ENCODE results near the gene MRPL21.
"Not testable (repeated sequence)": the region's sequence is repeated elsewhere in the genome, so short reads cannot be mapped to it uniquely, and the experiment has no call there.

MRPL21 gene

DNA sequence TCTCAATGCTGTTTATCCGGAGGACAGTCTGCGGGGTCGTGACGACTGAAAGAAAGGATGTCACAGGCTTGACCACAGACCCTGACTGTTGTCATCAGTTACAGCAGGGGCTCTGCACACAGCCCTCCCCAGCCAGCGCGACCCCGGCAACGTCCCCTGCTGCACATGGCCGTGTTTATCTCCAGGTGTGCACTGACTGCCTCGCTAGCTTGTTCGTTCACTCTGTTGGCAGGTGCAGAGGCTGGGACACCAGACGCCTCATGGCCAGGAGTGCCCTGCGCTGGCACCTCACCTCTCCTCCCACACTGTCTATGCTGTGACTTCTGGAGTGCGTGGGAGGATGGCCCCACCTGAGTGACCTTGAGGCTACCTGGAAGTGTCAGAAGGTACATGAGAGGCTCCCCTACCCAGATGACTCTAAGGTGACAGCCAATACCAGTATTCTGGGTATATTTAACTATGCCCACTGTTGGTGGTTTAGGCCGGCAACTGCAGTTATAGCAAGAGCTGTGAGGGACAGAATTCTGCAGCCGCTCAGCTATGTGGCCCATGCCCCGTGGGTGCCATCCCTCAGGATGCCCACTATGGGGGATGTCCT is 12.2 kb downstream of the MRPL21 start:
- no peak for DNase-seq
- no peak overlapping the region for H3K23ac ChIP-seq (ENCODE audit: low read length in 2 of 2)
- H3K4ac ChIP-seq (ENCODE audit: low read depth in 1 of 2, low read length in 2 of 2), result no peak overlapping the region

GRCh38 chr11:68890490-68891231 is 13.0 kb downstream of the MRPL21 start:
- 84% methylated on average over 17 of the region's 17 CpGs for WGBS
- H3K79me1 ChIP-seq (replicated peaks; ENCODE audit: low read length, poor library complexity, severe bottlenecking), result peaks cover 7% of the 10 kb centered on the region
- no peak for DNase-seq
- no peak overlapping the region for H2BK120ac ChIP-seq (ENCODE audit: low read depth, low read length)
- H3K4ac ChIP-seq (ENCODE audit: low read depth in 1 of 2, low read length in 2 of 2), result no peak overlapping the region
- no peak overlapping the region for H3K4me2 ChIP-seq (ENCODE audit: low read length, poor library complexity, severe bottlenecking)
- H3K27me3 ChIP-seq (ENCODE audit: control insufficient read depth in 1 of 2, insufficient read depth in 1 of 2, low read length in 2 of 2), result no peaks in the 10 kb centered on the region
- H3K27ac ChIP-seq (ENCODE audit: low read length, poor library complexity, severe bottlenecking), result peak overlapping the region; percentile 43
- no peak overlapping the region for H3K23ac ChIP-seq (ENCODE audit: low read length in 2 of 2)
- H3K4me3 ChIP-seq (ENCODE audit: insufficient read depth in 1 of 2, low read depth in 1 of 2, low read length in 2 of 2), result peak overlapping the region in 1 of 2 experiments; percentile 43
- no peak overlapping the region for H3K14ac ChIP-seq (ENCODE audit: low read length in 2 of 2)
- H2BK12ac ChIP-seq (ENCODE audit: low read length in 2 of 2), result no peak overlapping the region
- peak overlapping the region; percentile 64 for H3K9ac ChIP-seq (ENCODE audit: low read length)
- H4K8ac ChIP-seq (ENCODE audit: low read length), result no peak overlapping the region
- no peak overlapping the region for H2BK5ac ChIP-seq (ENCODE audit: low read depth, low read length, poor library complexity, severe bottlenecking)
- H3K18ac ChIP-seq (ENCODE audit: low read depth in 1 of 2, low read length in 2 of 2), result no peak overlapping the region
- H3K9me3 ChIP-seq (ENCODE audit: control insufficient read depth, low read length), result no peaks in the 10 kb centered on the region
- peaks cover 19% of the 10 kb centered on the region for H3K4me1 ChIP-seq (ENCODE audit: control insufficient read depth, insufficient read depth, low read depth, low read length)
- no peak overlapping the region for H2BK15ac ChIP-seq (ENCODE audit: low read depth, poor library complexity, severe bottlenecking)
- no peak overlapping the region for H2AFZ ChIP-seq (ENCODE audit: low read depth, low read length)
- peaks cover 32 to 39% of the 10 kb centered on the region in 2 experiments for H3K36me3 ChIP-seq (ENCODE audit: control insufficient read depth in 1 of 2, insufficient read depth in 2 of 2, low read depth in 1 of 2, low read length in 2 of 2)
- H2AK5ac ChIP-seq (ENCODE audit: low read length, severe bottlenecking), result peak overlapping the region; percentile 52
- H4K91ac ChIP-seq (ENCODE audit: low read length), result no peak overlapping the region

More for the DNA sequence above, 12.2 kb downstream of the MRPL21 start:
- Histone ChIP-seq H2BK120ac (ENCODE audit: low read depth, low read length) (no peak overlapping the region), H3K18ac (ENCODE audit: low read depth in 1 of 2, low read length in 2 of 2) (no peak overlapping the region), H3K36me3 (ENCODE audit: control insufficient read depth in 1 of 2, insufficient read depth in 2 of 2, low read depth in 1 of 2, low read length in 2 of 2) (peaks cover 39 to 47% of the 10 kb centered on the region in 2 experiments), H3K9me3 (ENCODE audit: control insufficient read depth, low read length) (no peaks in the 10 kb centered on the region), H3K27ac (ENCODE audit: low read length, poor library complexity, severe bottlenecking) (peak overlapping the region; percentile 11), H2BK5ac (ENCODE audit: low read depth, low read length, poor library complexity, severe bottlenecking) (no peak overlapping the region), H3K4me2 (ENCODE audit: low read length, poor library complexity, severe bottlenecking) (peak overlapping the region; percentile 0), H2BK15ac (ENCODE audit: low read depth, poor library complexity, severe bottlenecking) (no peak overlapping the region), H3K4me3 (ENCODE audit: insufficient read depth in 1 of 2, low read depth in 1 of 2, low read length in 2 of 2) (peak overlapping the region in 1 of 2 experiments; percentile 43), H3K9ac (ENCODE audit: low read length) (peak overlapping the region; percentile 64), H2AFZ (ENCODE audit: low read depth, low read length) (no peak overlapping the region), H4K8ac (ENCODE audit: low read length) (no peak overlapping the region), H4K91ac (ENCODE audit: low read length) (no peak overlapping the region), H3K79me1 (replicated peaks; ENCODE audit: low read length, poor library complexity, severe bottlenecking) (peaks cover 10% of the 10 kb centered on the region), H2AK5ac (ENCODE audit: low read length, severe bottlenecking) (no peak overlapping the region), H2BK12ac (ENCODE audit: low read length in 2 of 2) (no peak overlapping the region), H3K27me3 (ENCODE audit: control insufficient read depth in 1 of 2, insufficient read depth in 1 of 2, low read length in 2 of 2) (no peaks in the 10 kb centered on the region), H3K14ac (ENCODE audit: low read length in 2 of 2) (no peak overlapping the region), H3K4me1 (ENCODE audit: control insufficient read depth, insufficient read depth, low read depth, low read length) (peaks cover 19% of the 10 kb centered on the region)
- WGBS, result 95% methylated on average over 17 of the region's 17 CpGs

- H3K79me1 ChIP-seq (replicated peaks; ENCODE audit: low read length, poor library complexity, severe bottlenecking), result peaks cover 5% of the 10 kb centered on the region
- H3K23ac ChIP-seq (ENCODE audit: low read length in 2 of 2), result no peak overlapping the region
- peaks cover 27 to 32% of the 10 kb centered on the region in 2 experiments for H3K36me3 ChIP-seq (ENCODE audit: control insufficient read depth in 1 of 2, insufficient read depth in 2 of 2, low read depth in 1 of 2, low read length in 2 of 2)
- H2BK120ac ChIP-seq (ENCODE audit: low read depth, low read length), result no peak overlapping the region
- H3K4me3 ChIP-seq (ENCODE audit: insufficient read depth in 1 of 2, low read depth in 1 of 2, low read length in 2 of 2), result peak overlapping the region in 1 of 2 experiments; percentile 38
- no peak overlapping the region for H3K4me2 ChIP-seq (ENCODE audit: low read length, poor library complexity, severe bottlenecking)
- H2BK5ac ChIP-seq (ENCODE audit: low read depth, low read length, poor library complexity, severe bottlenecking), result no peak overlapping the region
- DNase-seq, result peak; percentile 20
- H4K8ac ChIP-seq (ENCODE audit: low read length), result no peak overlapping the region
- no peak overlapping the region for H2BK12ac ChIP-seq (ENCODE audit: low read length in 2 of 2)
- peak overlapping the region; percentile 68 for H3K9ac ChIP-seq (ENCODE audit: low read length)
- peak overlapping the region; percentile 43 for H3K27ac ChIP-seq (ENCODE audit: low read length, poor library complexity, severe bottlenecking)
- no peak overlapping the region for H4K91ac ChIP-seq (ENCODE audit: low read length)
- no peak overlapping the region for H3K4ac ChIP-seq (ENCODE audit: low read depth in 1 of 2, low read length in 2 of 2)
- H3K14ac ChIP-seq (ENCODE audit: low read length in 2 of 2), result no peak overlapping the region
- H2AFZ ChIP-seq (ENCODE audit: low read depth, low read length), result no peak overlapping the region
- no peaks in the 10 kb centered on the region for H3K27me3 ChIP-seq (ENCODE audit: control insufficient read depth in 1 of 2, insufficient read depth in 1 of 2, low read length in 2 of 2)
- no peak overlapping the region for H2BK15ac ChIP-seq (ENCODE audit: low read depth, poor library complexity, severe bottlenecking)
- no peak overlapping the region for H3K18ac ChIP-seq (ENCODE audit: low read depth in 1 of 2, low read length in 2 of 2)
- 54% methylated on average over 17 of the region's 18 CpGs for WGBS
- no peaks in the 10 kb centered on the region for H3K9me3 ChIP-seq (ENCODE audit: control insufficient read depth, low read length)
- H3K4me1 ChIP-seq (ENCODE audit: control insufficient read depth, insufficient read depth, low read depth, low read length), result peaks cover 19% of the 10 kb centered on the region
- no peak overlapping the region for H2AK5ac ChIP-seq (ENCODE audit: low read length, severe bottlenecking)
Observed at GRCh38 chr11:68889948-68890446, 13.6 kb downstream of the MRPL21 start.

- H3K4me2 ChIP-seq (ENCODE audit: low read length, poor library complexity, severe bottlenecking); H2AFZ ChIP-seq (ENCODE audit: low read depth, low read length); H3K9me3 ChIP-seq (ENCODE audit: control insufficient read depth, low read length); H2AK5ac ChIP-seq (ENCODE audit: low read length, severe bottlenecking); H3K23ac ChIP-seq (ENCODE audit: low read length in 2 of 2); DNase-seq; H3K4me1 ChIP-seq (ENCODE audit: control insufficient read depth, insufficient read depth, low read depth, low read length); H3K9ac ChIP-seq (ENCODE audit: low read length); H3K27ac ChIP-seq (ENCODE audit: low read length, poor library complexity, severe bottlenecking); H3K27me3 ChIP-seq (ENCODE audit: control insufficient read depth in 1 of 2, insufficient read depth in 1 of 2, low read length in 2 of 2); H2BK120ac ChIP-seq (ENCODE audit: low read depth, low read length); H3K4ac ChIP-seq (ENCODE audit: low read depth in 1 of 2, low read length in 2 of 2); H4K8ac ChIP-seq (ENCODE audit: low read length); H2BK15ac ChIP-seq (ENCODE audit: low read depth, poor library complexity, severe bottlenecking); H3K36me3 ChIP-seq (ENCODE audit: control insufficient read depth in 1 of 2, insufficient read depth in 2 of 2, low read depth in 1 of 2, low read length in 2 of 2); H2BK5ac ChIP-seq (ENCODE audit: low read depth, low read length, poor library complexity, severe bottlenecking); H3K4me3 ChIP-seq (ENCODE audit: insufficient read depth in 1 of 2, low read depth in 1 of 2, low read length in 2 of 2); H4K91ac ChIP-seq (ENCODE audit: low read length); H2BK12ac ChIP-seq (ENCODE audit: low read length in 2 of 2); H3K18ac ChIP-seq (ENCODE audit: low read depth in 1 of 2, low read length in 2 of 2); H3K79me1 ChIP-seq (replicated peaks; ENCODE audit: low read length, poor library complexity, severe bottlenecking); H3K14ac ChIP-seq (ENCODE audit: low read length in 2 of 2): not testable (repeated sequence)
- WGBS, result 96% methylated on average over 15 of the region's 15 CpGs
Observed at GRCh38 chr11:68884827-68885226, 18.8 kb downstream of the MRPL21 start.

Data from mesenchymal stem cell (in vitro differentiated cells and primary cell).